GM12872 (cell line): ENCODE measurements around the gene POU2AF1.

Source experiments
- TF ChIP-seq, protein P1 (sequence below): IDR thresholded peaks from 3 replicates; pipeline ENCODE4 v1.5.1; 2011; ENCODE audit warnings: low read depth, mild to moderate bottlenecking, low read length, moderate library complexity; ENCODE audit not compliant: insufficient read depth

The POU2AF1 gene

DNA sequence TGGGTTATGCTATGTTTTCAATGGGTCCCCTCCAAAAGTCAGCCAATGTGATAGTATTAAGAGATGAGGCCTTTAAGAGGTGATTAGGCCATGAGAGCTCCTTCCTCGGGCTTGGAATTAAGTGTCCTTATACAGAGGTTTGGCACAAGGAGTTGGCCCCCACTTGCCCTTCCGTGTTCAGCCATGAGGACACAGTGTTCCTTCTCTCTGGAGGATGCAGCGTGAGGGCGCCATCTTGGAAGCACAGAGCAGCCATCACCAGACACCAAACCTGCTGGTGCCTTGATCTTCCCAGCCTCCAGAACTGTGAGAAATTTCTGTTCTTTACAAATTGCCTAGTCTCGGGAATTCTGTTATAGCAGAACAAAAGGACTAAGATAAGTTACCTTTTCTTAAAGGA lies 53.8 kb downstream of the POU2AF1 start:
- TF ChIP-seq, protein P1, sequence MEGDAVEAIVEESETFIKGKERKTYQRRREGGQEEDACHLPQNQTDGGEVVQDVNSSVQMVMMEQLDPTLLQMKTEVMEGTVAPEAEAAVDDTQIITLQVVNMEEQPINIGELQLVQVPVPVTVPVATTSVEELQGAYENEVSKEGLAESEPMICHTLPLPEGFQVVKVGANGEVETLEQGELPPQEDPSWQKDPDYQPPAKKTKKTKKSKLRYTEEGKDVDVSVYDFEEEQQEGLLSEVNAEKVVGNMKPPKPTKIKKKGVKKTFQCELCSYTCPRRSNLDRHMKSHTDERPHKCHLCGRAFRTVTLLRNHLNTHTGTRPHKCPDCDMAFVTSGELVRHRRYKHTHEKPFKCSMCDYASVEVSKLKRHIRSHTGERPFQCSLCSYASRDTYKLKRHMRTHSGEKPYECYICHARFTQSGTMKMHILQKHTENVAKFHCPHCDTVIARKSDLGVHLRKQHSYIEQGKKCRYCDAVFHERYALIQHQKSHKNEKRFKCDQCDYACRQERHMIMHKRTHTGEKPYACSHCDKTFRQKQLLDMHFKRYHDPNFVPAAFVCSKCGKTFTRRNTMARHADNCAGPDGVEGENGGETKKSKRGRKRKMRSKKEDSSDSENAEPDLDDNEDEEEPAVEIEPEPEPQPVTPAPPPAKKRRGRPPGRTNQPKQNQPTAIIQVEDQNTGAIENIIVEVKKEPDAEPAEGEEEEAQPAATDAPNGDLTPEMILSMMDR = no peak

DNA sequence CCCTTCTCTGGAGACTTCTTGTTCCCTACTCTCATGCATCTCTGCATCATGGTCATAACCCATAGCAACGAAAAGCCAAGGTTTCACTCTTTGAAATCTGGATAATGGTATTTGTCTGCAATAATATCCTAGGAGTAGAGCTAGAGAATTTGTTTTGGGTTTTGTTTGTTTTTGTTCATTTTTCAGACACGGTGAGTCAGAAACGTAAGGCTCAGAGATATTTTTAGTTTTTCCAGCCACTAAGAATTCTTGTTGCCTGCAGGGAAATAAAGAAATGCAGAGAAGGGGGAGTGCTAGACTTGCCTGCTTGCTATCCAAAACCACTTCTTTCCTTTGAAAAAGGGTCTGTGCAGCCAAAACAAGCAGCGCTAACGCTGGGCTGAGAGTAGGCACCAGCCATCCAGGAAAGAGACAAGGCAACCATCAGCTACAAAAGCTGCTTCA lies 54.8 kb downstream of the POU2AF1 start:
- TF ChIP-seq, protein P1 = no peak

DNA sequence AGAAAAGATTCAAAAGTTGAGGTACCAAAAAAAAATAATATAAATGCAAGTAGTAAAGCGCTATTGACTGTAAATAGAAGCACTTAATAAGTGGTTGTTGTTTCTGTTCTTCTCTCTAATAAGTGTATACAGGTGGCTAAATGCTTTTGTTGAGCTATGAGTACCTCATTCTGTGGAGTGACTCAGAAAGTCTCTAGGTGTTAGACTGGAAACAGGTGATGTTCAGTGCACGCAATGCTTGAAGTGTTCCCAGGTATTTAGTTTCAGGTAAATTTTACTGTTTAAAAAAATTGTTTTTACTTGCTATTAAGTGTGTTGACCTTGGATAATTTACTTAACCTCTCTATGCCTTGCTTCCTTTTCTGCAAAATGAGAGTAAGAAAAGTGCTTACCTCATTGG lies 56.5 kb downstream of the POU2AF1 start:
- TF ChIP-seq, protein P1 = no peak

DNA sequence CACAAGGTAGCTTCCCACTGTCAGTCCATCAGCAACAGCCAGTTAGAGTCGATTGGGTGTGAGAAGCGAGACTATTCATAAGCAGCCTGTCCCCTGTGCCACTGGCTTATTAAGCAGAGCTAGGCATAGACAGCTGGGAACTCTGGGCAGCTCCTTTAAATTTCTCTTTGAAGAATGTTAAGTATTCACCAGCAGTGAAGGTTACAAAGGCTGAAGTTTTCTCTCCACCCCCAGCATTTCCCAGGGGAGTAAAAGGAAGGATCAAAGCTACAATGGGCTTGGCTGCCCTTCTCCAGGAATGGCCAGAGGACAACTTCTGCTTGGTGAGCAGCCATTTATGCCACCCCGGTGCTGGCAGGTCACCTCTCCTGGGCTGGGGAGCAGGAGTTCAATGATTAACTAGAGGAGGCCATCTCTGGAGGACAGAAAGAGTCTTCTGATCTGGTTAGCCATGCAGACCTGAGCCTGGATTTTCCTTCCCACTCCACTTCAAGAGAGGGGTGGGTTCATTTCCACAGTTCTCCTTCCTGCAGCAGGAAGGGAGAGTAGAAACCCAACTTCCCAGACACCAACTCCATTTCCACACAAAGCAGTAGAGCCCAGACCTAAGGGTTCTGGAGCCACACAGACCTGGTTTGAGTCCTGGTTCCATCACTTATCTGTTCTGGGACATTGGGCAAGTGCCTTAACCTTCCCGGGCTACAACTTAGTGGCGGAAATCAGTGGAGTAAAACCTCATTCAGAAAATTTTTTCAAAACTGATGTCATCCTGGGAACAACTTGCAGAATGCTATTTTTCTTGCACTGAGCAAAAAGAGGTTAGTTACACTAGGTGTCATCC lies 58.1 kb downstream of the POU2AF1 start:
- TF ChIP-seq, protein P1 = no peak

DNA sequence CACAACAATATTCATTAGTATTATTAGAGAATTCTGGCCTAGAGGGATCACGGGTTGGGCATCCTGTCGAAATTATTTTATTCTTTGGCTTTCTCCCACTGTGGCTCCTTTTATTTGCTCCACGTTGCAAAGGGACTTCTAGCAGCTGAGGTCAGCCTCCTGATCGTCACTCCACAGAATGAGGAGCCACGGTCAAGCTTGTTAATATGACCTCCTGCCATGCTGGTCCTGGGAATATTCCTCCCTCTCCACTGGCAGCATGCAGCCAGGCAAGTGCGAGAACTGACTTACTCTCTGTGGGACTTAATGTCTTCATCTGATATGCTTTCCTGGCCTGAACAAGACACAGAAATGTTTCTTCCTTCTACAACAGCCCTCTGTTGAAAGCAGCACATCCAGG lies 59.8 kb downstream of the POU2AF1 start:
- TF ChIP-seq, protein P1 = no peak

DNA sequence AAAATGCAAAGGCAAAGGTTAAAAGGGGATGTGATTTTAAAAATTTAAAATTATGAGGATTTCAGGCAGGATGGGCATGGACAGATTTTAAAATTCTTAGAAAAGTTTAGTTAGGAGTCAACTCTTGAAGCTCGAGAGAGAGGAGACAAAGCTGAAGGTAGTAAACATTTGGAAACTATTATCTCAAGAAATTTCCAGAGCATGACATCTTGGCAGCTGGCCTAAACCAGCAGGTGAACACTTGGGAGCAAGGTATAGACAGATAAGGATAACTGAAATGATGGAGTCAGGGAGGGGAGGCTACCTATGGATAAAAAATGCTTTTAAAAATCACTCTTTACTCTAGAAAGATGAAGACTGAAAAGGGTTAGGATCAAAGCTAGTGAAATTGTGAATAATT lies 67.0 kb downstream of the POU2AF1 start:
- TF ChIP-seq, protein P1 = no peak

DNA sequence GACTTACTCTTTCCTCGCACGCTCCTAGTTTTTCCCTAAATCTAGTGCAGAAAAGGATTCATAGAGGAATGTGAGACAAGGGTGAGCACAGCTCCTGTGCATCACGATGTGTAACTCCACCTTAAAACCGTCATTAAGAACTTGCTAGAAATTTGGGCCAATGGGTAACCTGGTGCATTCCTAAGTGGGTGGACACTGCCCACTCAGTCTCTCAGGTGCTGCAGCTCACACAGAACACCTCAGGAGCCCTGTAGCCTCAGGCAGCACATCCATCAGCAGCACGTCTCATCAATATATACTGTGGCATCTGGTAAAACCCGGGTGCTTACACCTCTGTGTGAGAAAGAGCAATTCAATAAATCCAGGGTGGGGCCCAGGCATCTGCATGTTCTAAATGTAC lies 68.4 kb downstream of the POU2AF1 start:
- TF ChIP-seq, protein P1 = no peak

DNA sequence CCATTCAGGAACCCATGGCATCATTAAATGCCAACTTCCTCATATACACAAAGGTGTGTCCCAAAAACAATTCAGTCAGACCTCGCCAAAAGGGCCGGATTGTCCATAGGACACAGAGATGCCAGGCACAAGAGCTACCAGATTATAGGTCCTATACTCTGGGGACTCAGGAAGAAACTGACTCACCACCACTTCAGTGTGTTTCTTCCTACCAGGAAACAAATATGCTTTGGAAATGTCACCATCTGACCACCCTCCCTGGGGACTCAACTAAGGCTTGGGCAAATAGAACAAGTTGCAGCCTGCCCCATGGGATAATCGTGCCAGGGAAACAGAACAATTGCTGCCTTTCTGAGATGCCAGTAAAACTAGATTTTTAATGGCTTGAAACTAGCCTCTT lies 69.0 kb downstream of the POU2AF1 start:
- TF ChIP-seq, protein P1 = no peak
